H9 (cell line): ENCODE measurements around the gene APOBEC3B. TPM values are rescaled to one million over a fixed set of nuclear protein-coding genes. Genes with fewer than 3 reads are reported as not detected.
"Not testable (repeated sequence)": the region's sequence is repeated elsewhere in the genome, so short reads cannot be mapped to it uniquely, and the experiment has no call there.

Experiments used
- DNase-seq: peaks from one replicate; pipeline ENCODE4 v3.0.0-alpha.2; 2017
- H2AFZ ChIP-seq: one replicate; pipeline ENCODE4 v1.6.1; 2013; ENCODE audit warnings: mild to moderate bottlenecking, low read length, control low read depth, moderate library complexity
- H2AK5ac ChIP-seq: 2 replicates; pipeline ENCODE4 v1.6.1; 2013; ENCODE audit warnings: low read length, control low read depth, mixed read lengths; ENCODE audit not compliant: insufficient read length
- H2BK120ac ChIP-seq: one replicate; pipeline ENCODE4 v1.6.1; 2013; ENCODE audit warnings: low read depth, mild to moderate bottlenecking, low read length, control low read depth, inconsistent platforms; ENCODE audit not compliant: poor library complexity, severe bottlenecking
- H2BK12ac ChIP-seq: 2 replicates; pipeline ENCODE4 v1.6.1; 2013; ENCODE audit warnings: low read length, control low read depth, mixed read lengths, low read depth; ENCODE audit not compliant: insufficient read length
- H2BK15ac ChIP-seq: 2 replicates; pipeline ENCODE4 v1.6.1; 2013; ENCODE audit warnings: low read depth, low read length, control low read depth
- H2BK20ac ChIP-seq: one replicate; pipeline ENCODE4 v1.6.1; 2013; ENCODE audit warnings: low read depth, mild to moderate bottlenecking, low read length, control low read depth, inconsistent platforms; ENCODE audit not compliant: poor library complexity, severe bottlenecking
- H2BK5ac ChIP-seq: 2 replicates; pipeline ENCODE4 v1.6.1; 2013; ENCODE audit warnings: low read length, control low read depth, mixed read lengths; ENCODE audit not compliant: insufficient read length
- H3K14ac ChIP-seq: 2 replicates; pipeline ENCODE4 v1.6.1; 2013; ENCODE audit warnings: low read length, control low read depth; ENCODE audit not compliant: insufficient read depth
- H3K18ac ChIP-seq: 2 replicates; pipeline ENCODE4 v1.6.1; 2013; ENCODE audit warnings: low read depth, mild to moderate bottlenecking, mixed read lengths, low read length, control low read depth; ENCODE audit not compliant: insufficient read length
- H3K23ac ChIP-seq: 2 replicates; pipeline ENCODE4 v1.6.1; 2013; ENCODE audit warnings: low read length, control low read depth, mixed read lengths, low read depth; ENCODE audit not compliant: insufficient read length
- H3K23me2 ChIP-seq: 2 replicates; pipeline ENCODE4 v1.6.1; 2013; ENCODE audit warnings: low read depth, mild to moderate bottlenecking, mixed read lengths, low read length, control low read depth; ENCODE audit not compliant: insufficient read length, poor library complexity, severe bottlenecking
- H3K27ac ChIP-seq: 2 replicates; pipeline ENCODE4 v1.5.1; 2013; ENCODE audit warnings: low read length, control low read depth, mixed read lengths, low read depth; ENCODE audit not compliant: insufficient read length
- H3K27me3 ChIP-seq: 2 replicates; pipeline ENCODE4 v1.6.1; 2013; ENCODE audit warnings: low read length, control low read depth, inconsistent platforms; ENCODE audit not compliant: insufficient read depth
- H3K4ac ChIP-seq: 2 replicates; pipeline ENCODE4 v1.6.1; 2013; ENCODE audit warnings: low read depth, mild to moderate bottlenecking, control low read depth, inconsistent platforms, low read length, moderate library complexity
- H3K4me1 ChIP-seq: 2 replicates; pipeline ENCODE4 v1.6.1; 2013; ENCODE audit warnings: low read length, control low read depth, inconsistent platforms; ENCODE audit not compliant: insufficient read depth
- H3K4me2 ChIP-seq: 2 replicates; pipeline ENCODE4 v1.6.1; 2013; ENCODE audit warnings: low read length, control low read depth, mixed read lengths; ENCODE audit not compliant: insufficient read length, insufficient read depth
- H3K56ac ChIP-seq: 2 replicates; pipeline ENCODE4 v1.6.1; 2013; ENCODE audit warnings: low read depth, mild to moderate bottlenecking, mixed read lengths, low read length, control low read depth; ENCODE audit not compliant: insufficient read length
- H3K79me1 ChIP-seq: 2 replicates; pipeline ENCODE4 v1.6.1; 2013; ENCODE audit warnings: low read depth, mild to moderate bottlenecking, moderate library complexity, low read length, control low read depth, inconsistent platforms; ENCODE audit not compliant: insufficient read depth, poor library complexity, severe bottlenecking
- H3K79me2 ChIP-seq: 2 replicates; pipeline ENCODE4 v1.6.1; 2013; ENCODE audit warnings: low read length, control low read depth, inconsistent platforms; ENCODE audit not compliant: insufficient read depth
- H3K9ac ChIP-seq: 2 replicates; pipeline ENCODE4 v1.6.1; 2013; ENCODE audit warnings: low read length, control low read depth, mixed read lengths; ENCODE audit not compliant: insufficient read length; ENCODE audit errors: extremely low read depth
- H3K9me3 ChIP-seq: one replicate; pipeline ENCODE4 v1.6.1; 2013; ENCODE audit warnings: low read depth, low read length, inconsistent platforms; ENCODE audit not compliant: control insufficient read depth
- H3T11ph ChIP-seq: one replicate; pipeline ENCODE4 v1.6.1; 2013; ENCODE audit warnings: mild to moderate bottlenecking, low read length, control low read depth, inconsistent platforms
- H4K20me1 ChIP-seq: one replicate; pipeline ENCODE4 v1.6.1; 2013; ENCODE audit not compliant: control insufficient read depth, insufficient read length, insufficient read depth
- H4K5ac ChIP-seq: 2 replicates; pipeline ENCODE4 v1.6.1; 2013; ENCODE audit warnings: low read depth, mild to moderate bottlenecking, mixed read lengths, low read length, control low read depth; ENCODE audit not compliant: insufficient read length
- H4K8ac ChIP-seq: replicated peaks from 2 replicates; pipeline ENCODE4 v1.6.1; 2013; ENCODE audit warnings: low read length, control low read depth, mixed read lengths, low read depth; ENCODE audit not compliant: insufficient read length
- H4K91ac ChIP-seq: 2 replicates; pipeline ENCODE4 v1.6.1; 2013; ENCODE audit warnings: low read depth, mild to moderate bottlenecking, moderate library complexity, mixed read lengths, low read length, control low read depth; ENCODE audit not compliant: insufficient read length
- H3K27ac Mint-ChIP-seq, 3 experiments: 2 replicates in 2 of 3; 3 replicates in 1 of 3; pipeline ENCODE4 v1.8.0; 2020 to 2021; ENCODE audit warnings: mixed read lengths in 3 of 3, mild to moderate bottlenecking in 1 of 3, moderate library complexity in 1 of 3
- H3K27me3 Mint-ChIP-seq: 2 replicates; pipeline ENCODE4 v1.8.0; 2021; ENCODE audit warnings: low read depth, mild to moderate bottlenecking, moderate library complexity, mixed read lengths
- H3K36me3 Mint-ChIP-seq, 3 experiments: 2 replicates in 2 of 3; 3 replicates in 1 of 3; pipeline ENCODE4 v1.8.0; 2020 to 2021; ENCODE audit warnings: low read depth in 3 of 3, mixed read lengths in 3 of 3; ENCODE audit not compliant: insufficient read depth in 1 of 3
- H3K4me1 Mint-ChIP-seq, 2 experiments: 2 replicates each; pipeline ENCODE4 v1.8.0; 2020; ENCODE audit warnings: mixed read lengths in 2 of 2
- H3K4me3 Mint-ChIP-seq, 2 experiments: 2 replicates in 1 of 2; 3 replicates in 1 of 2; pipeline ENCODE4 v1.8.0; 2020 to 2021; ENCODE audit warnings: mild to moderate bottlenecking in 2 of 2, mixed read lengths in 2 of 2, moderate library complexity in 1 of 2
- H3K9me3 Mint-ChIP-seq, 2 experiments: 2 replicates in 1 of 2; 3 replicates in 1 of 2; pipeline ENCODE4 v1.8.0; 2020; ENCODE audit warnings: mild to moderate bottlenecking in 2 of 2, mixed read lengths in 2 of 2, moderate library complexity in 1 of 2
- CTCF ChIP-seq: fragments of 200-600 bp; sonication (generic); conservative IDR thresholded peaks from 3 replicates; pipeline ENCODE4 v1.8.0; 2021; ENCODE audit warnings: antibody characterized with exemption, mild to moderate bottlenecking
- WGBS: extraction: QIAGEN DNeasy Blood & Tissue Kit; methylation state at CpG from one replicate; pipeline ENCODE4 v1.1.7; 2013; ENCODE audit warnings: missing lambda C conversion rate, low lambda C conversion rate, mixed read lengths; ENCODE audit not compliant: insufficient read length; ENCODE audit errors: extremely low coverage; 5-methylcytosine and 5-hydroxymethylcytosine counted together
- total RNA-seq: library from RNA; stranded (reverse); gene quantifications from 2 replicates; pipeline ENCODE4 v1.2.1, GENCODE V29; 2021

The APOBEC3B gene
- total RNA-seq, 1 experiment from 2014 or later, result 29.0 TPM

DNA sequence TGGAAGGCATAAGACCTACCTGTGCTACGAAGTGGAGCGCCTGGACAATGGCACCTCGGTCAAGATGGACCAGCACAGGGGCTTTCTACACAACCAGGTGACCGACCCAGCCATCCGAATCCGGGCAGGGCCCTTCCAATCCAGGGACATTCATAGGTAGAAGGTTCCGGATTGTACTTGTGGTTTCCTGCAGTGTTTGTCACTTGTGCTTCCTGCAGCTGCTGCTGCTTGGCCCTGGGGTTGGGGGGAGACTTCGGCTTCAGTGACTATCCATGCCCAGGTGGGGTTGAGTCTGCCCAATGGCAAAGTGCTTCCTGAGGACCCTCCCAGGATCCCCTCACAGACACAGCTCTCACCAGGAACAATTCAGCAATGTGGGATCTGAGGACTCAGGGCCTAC is 22.6 kb upstream of the APOBEC3B start:
- Histone ChIP-seq H3K27me3 (no peaks in the 10 kb centered on the region), H2BK15ac (no peak overlapping the region), H3K56ac (no peak overlapping the region), H2AFZ (no peak overlapping the region), H3K18ac (no peak overlapping the region), H3K79me2 (no peaks in the 10 kb centered on the region), H3K4me2 (no peak overlapping the region), H3K14ac (no peak overlapping the region), H3K9me3 (no peaks in the 10 kb centered on the region), H2BK12ac (no peak overlapping the region), H4K8ac (no peak overlapping the region), H2AK5ac (no peak overlapping the region), H2BK5ac (no peak overlapping the region), H3K9ac (no peak overlapping the region), H4K20me1 (no peaks in the 10 kb centered on the region), H2BK120ac (no peak overlapping the region), H4K91ac (no peak overlapping the region), H3K79me1 (no peaks in the 10 kb centered on the region), H3T11ph (no peak overlapping the region), H4K5ac (no peak overlapping the region), H3K4ac (no peak overlapping the region), H2BK20ac (no peak overlapping the region), H3K23me2 (no peaks in the 10 kb centered on the region), H3K23ac (no peak overlapping the region), H3K4me1 (no peaks in the 10 kb centered on the region; the same call in 1 of the 2 replicates), H3K27ac (no peak overlapping the region)
- Mint-ChIP-seq H3K27me3 (peaks cover 22% of the 10 kb centered on the region), H3K36me3 (no peaks in the 10 kb centered on the region), H3K4me1 (peaks cover 11 to 15% of the 10 kb centered on the region in 2 experiments), H3K9me3 (no peaks in the 10 kb centered on the region), H3K27ac (no peak overlapping the region), H3K4me3 (no peak overlapping the region)
- WGBS, result no CpG with 5 or more reads among the region's 8 CpGs
- no peak for TF ChIP-seq CTCF
- DNase-seq, result no peak

DNA sequence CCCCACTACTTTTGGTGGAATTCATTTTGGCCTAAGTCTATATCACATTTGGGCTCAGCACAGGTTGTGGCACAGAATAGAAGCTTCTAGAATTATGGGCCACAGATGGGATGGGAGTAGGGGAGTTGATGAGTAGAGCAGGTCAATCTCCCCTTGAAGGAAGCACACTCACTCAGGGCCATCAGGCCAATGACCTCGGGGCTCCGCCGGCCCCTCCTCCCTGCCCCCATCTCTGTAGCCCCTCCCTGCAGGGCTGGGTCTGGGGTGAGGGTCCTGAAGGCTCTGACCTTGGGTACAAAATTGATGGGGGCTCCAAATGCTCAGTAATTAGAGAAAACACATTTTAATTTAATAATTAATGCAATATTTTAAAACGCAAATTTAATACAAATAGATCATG is 21.5 kb upstream of the APOBEC3B start:
- not testable (repeated sequence) for H2BK120ac ChIP-seq, H3K36me3 Mint-ChIP-seq, H2BK15ac ChIP-seq, H4K5ac ChIP-seq, DNase-seq, H3K79me2 ChIP-seq, H3K4me3 Mint-ChIP-seq, H2BK5ac ChIP-seq, H3K18ac ChIP-seq, H3K4ac ChIP-seq, H3K14ac ChIP-seq, H3K79me1 ChIP-seq, H2BK12ac ChIP-seq, H3K23ac ChIP-seq, H3K4me2 ChIP-seq, H3K23me2 ChIP-seq, H3K27me3 ChIP-seq, H3T11ph ChIP-seq, H3K9me3 Mint-ChIP-seq, H3K56ac ChIP-seq, H3K9me3 ChIP-seq, H2BK20ac ChIP-seq, H3K27ac ChIP-seq, H2AFZ ChIP-seq, H2AK5ac ChIP-seq, H3K9ac ChIP-seq, H4K8ac ChIP-seq, H4K20me1 ChIP-seq, H4K91ac ChIP-seq, H3K27ac Mint-ChIP-seq, H3K4me1 ChIP-seq
- Mint-ChIP-seq H3K4me1 (peaks cover 12 to 16% of the 10 kb centered on the region in 2 experiments), H3K27me3 (peaks cover 20% of the 10 kb centered on the region)
- WGBS, result no CpG with 5 or more reads among the region's 4 CpGs
